Colonic mucosa (tissue), 4 donors: ENCODE results near the gene ADCY2. TPM values are rescaled to one million over a fixed set of nuclear protein-coding genes. Genes with fewer than 3 reads are reported as not detected.

Experiments
- DNase-seq: peaks from one replicate; pipeline ENCODE4 v3.0.0-alpha.2; 2020
- H3K27ac ChIP-seq: fragments of 200-600 bp; one replicate; pipeline ENCODE4 v1.8.0; 2021
- H3K27me3 ChIP-seq: fragments of 200-600 bp; one replicate; pipeline ENCODE4 v1.8.0; 2021
- H3K36me3 ChIP-seq: fragments of 200-600 bp; one replicate; pipeline ENCODE4 v1.8.0; 2021
- H3K4me1 ChIP-seq: fragments of 200-600 bp; one replicate; pipeline ENCODE4 v1.8.0; 2021; ENCODE audit warnings: mild to moderate bottlenecking
- H3K4me3 ChIP-seq: fragments of 200-600 bp; one replicate; pipeline ENCODE4 v1.8.0; 2021
- H3K9ac ChIP-seq, 2 donors: one replicate each; pipeline ENCODE4 v1.7.0; 2013; ENCODE audit warnings: control low read depth in 2 of 2, low read depth in 2 of 2, low read length in 2 of 2
- H3K9me3 ChIP-seq: fragments of 200-600 bp; one replicate; pipeline ENCODE4 v1.8.0; 2021
- CTCF ChIP-seq: fragments of 200-600 bp; IDR thresholded peaks from one replicate; pipeline ENCODE4 v1.8.0; 2022; ENCODE audit warnings: antibody characterized with exemption, mild to moderate bottlenecking
- intact Hi-C: fragments of 100-400 bp; cut with DNase I; formaldehyde crosslinking; loops from one replicate; pipeline ENCODE4 v1.14.1; 2022
- total RNA-seq, 2 donors: library from RNA; stranded (reverse); fragmentation: NEBNext Ultra II Directional in 1 of 2; extraction: Animal tissue kit (Norgen Biotek cat#: 25700) in 1 of 2; gene quantifications; one replicate each; pipeline ENCODE4 v1.2.1, GENCODE V29; 2021
- donor health status: healthy.
- donor health status: DM: no; HTN: no; CAD: no.
- donor health status: DM: no; HTN: no; CAD: no.

The ADCY2 gene
- total RNA-seq, 2 donors from 2014 or later, result 0.67 to 1.9 TPM

DNA sequence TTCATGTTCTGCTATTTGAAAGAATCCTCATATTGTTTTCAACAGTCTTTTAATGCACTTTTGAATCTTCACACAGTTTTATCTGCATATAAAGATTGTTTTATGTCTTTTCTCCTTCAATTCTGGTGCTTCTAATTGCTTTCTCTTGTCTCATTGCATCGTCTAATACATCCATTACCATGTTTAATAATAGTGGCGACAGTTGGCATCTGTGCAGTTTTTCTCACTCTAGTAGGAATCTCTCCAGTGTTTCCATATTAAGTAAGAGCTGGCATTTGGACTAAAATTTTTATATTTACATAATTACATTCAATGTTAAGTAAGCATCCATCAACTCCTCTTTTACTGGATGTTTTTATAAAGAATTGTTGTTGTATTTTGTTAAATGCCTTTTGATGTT is 49.9 kb downstream of the ADCY2 start:
- Histone ChIP-seq H3K9me3 (no peaks in the 10 kb centered on the region), H3K4me3 (no peak overlapping the region), H3K4me1 (no peaks in the 10 kb centered on the region), H3K27me3 (no peaks in the 10 kb centered on the region), H3K9ac (no peak overlapping the region), H3K36me3 (no peaks in the 10 kb centered on the region), H3K27ac (no peak overlapping the region)
- no peak for DNase-seq
- no peak for TF ChIP-seq CTCF
- intact Hi-C loops, result no loop called here

GRCh38 chr5:7446913-7447312 is 51.0 kb downstream of the ADCY2 start:
- intact Hi-C loops, result no loop called here
- TF ChIP-seq CTCF, result no peak
- Histone ChIP-seq H3K36me3 (no peaks in the 10 kb centered on the region), H3K9me3 (no peaks in the 10 kb centered on the region), H3K27me3 (no peaks in the 10 kb centered on the region), H3K4me3 (no peak overlapping the region), H3K9ac (no peak overlapping the region), H3K4me1 (no peaks in the 10 kb centered on the region), H3K27ac (no peak overlapping the region)
- no peak for DNase-seq

- no peak overlapping the region for H3K4me3 ChIP-seq
- DNase-seq, result no peak
- H3K27ac ChIP-seq, result no peak overlapping the region
- H3K9ac ChIP-seq, result no peak overlapping the region
- no peaks in the 10 kb centered on the region for H3K4me1 ChIP-seq
- H3K27me3 ChIP-seq, result no peaks in the 10 kb centered on the region
- intact Hi-C loops, result no loop called here
- no peak for TF ChIP-seq CTCF
- H3K9me3 ChIP-seq, result no peaks in the 10 kb centered on the region
- H3K36me3 ChIP-seq, result no peaks in the 10 kb centered on the region
These were observed 58.0 kb downstream of the ADCY2 start for GRCh38 chr5:7453947-7454346.

DNA sequence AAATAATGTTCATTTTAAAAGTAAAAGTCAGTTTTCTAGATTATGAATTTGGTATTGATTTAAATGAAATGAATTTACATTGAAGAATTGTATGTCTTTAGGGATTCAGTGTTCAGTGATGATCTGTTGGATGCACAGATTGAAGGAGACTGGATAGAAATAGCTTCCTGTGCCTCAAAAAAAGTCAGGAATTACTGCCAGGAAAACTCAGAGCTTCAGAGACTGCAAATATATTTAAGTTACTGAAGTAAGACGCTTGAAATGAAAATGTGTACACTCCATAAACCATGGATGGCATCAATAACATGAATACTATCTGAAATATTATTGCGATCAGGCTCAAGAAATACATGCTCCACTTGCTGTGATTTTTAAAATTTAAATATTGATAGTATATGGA is 60.3 kb downstream of the ADCY2 start:
- H3K36me3 ChIP-seq, result no peaks in the 10 kb centered on the region
- intact Hi-C loops, result no loop called here
- no peak overlapping the region for H3K4me3 ChIP-seq
- no peak for TF ChIP-seq CTCF
- DNase-seq, result no peak
- H3K9me3 ChIP-seq, result no peaks in the 10 kb centered on the region
- H3K4me1 ChIP-seq, result no peaks in the 10 kb centered on the region
- no peak overlapping the region for H3K9ac ChIP-seq
- no peak overlapping the region for H3K27ac ChIP-seq
- no peaks in the 10 kb centered on the region for H3K27me3 ChIP-seq

GRCh38 chr5:7461371-7461770 is 65.4 kb downstream of the ADCY2 start:
- H3K4me1 ChIP-seq, result no peaks in the 10 kb centered on the region
- TF ChIP-seq CTCF, result no peak
- no peak overlapping the region for H3K27ac ChIP-seq
- no peak overlapping the region for H3K4me3 ChIP-seq
- no peaks in the 10 kb centered on the region for H3K36me3 ChIP-seq
- H3K27me3 ChIP-seq, result no peaks in the 10 kb centered on the region
- no peaks in the 10 kb centered on the region for H3K9me3 ChIP-seq
- intact Hi-C loops, result no loop called here
- no peak overlapping the region for H3K9ac ChIP-seq
- no peak for DNase-seq

- Histone ChIP-seq H3K27me3 (no peaks in the 10 kb centered on the region), H3K4me1 (no peaks in the 10 kb centered on the region), H3K4me3 (no peak overlapping the region), H3K9ac (no peak overlapping the region), H3K27ac (no peak overlapping the region), H3K36me3 (no peaks in the 10 kb centered on the region), H3K9me3 (no peaks in the 10 kb centered on the region)
- no peak for TF ChIP-seq CTCF
- intact Hi-C loops, result no loop called here
- no peak for DNase-seq
These were observed 66.8 kb downstream of the ADCY2 start for GRCh38 chr5:7462758-7463157.
